Raji (cell line): ENCODE results near the gene MIS12.

ENCODE experiments used
- POLR2A ChIP-seq: IDR thresholded peaks from 2 replicates; pipeline ENCODE4 v1.6.1; 2011; ENCODE audit warnings: low read depth, low read length, control low read depth; ENCODE audit not compliant: insufficient read depth

MIS12 gene

DNA sequence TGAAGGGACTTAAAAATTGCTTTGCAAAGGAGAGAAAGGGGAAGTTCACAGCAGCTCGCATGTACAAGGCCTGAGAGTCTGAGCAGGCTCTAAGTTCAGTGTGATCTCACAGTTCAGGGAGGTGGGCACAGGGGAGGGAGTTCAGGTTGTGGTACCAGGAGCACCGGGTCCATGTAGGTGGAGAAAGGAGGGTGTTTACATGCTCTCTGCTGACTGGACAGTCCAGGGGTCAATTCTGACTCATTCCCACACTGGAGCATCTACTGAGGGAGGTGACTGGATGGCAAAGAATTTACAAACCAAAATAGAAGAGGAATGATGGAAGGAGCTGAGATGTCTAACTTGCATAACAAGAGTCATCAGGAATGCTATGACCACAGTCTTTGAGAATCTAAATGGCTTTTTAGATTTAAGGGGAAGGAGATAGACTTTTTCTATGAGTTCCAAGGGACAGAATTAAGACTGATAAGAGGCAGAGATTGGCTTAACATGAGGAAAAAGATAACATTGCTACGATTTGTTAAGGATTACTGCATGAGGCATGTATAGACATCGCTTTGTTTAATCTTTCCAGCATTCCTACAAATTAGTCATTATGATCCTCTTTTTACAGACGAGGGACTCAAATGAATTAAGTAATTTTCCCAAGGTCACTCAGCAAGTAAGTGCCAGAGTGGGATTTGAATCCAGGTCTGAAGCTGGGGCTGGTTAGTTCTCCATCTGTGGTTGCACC lies 29.9 kb downstream of the MIS12 start:
- TF ChIP-seq POLR2A = no peak

DNA sequence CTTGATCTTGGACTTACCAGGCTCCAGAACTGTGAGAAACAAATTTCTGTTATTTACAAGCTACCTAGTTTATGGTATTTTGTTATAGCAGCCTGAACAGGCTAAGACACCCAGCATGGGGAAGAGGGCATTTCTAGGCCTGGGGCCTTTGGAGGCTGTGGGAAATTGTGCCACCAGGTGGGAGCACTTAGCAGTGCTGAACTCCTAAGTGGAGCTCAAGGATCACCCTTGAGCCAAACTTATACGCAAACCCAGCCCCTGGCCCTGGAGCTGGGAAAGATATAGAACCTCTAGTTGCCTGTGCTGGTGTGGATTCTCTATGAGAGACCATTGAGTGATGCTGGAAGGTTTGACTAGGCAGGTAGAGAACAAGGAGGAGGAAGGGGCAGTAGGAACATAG lies 36.1 kb downstream of the MIS12 start:
- TF ChIP-seq POLR2A = no peak

DNA sequence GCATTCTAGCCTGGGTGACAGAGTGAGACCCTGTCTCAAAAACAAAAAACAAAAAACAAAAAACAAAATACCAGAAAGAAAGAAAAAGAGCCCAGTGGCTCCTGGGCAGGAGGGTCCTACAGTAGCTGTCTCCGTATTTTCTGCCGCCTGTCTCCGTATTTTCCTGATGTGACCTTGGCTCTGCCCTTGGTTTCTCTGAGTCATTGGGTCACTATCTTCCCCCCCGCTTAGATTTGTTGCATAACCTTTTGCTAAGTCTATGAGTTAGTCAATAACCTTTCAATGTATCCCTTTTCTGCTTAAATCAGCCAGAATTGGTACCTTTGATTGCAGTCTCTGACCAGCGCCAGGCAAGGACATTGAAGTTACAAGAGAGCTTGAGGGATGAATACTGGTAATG lies 36.9 kb downstream of the MIS12 start:
- no peak for TF ChIP-seq POLR2A

DNA sequence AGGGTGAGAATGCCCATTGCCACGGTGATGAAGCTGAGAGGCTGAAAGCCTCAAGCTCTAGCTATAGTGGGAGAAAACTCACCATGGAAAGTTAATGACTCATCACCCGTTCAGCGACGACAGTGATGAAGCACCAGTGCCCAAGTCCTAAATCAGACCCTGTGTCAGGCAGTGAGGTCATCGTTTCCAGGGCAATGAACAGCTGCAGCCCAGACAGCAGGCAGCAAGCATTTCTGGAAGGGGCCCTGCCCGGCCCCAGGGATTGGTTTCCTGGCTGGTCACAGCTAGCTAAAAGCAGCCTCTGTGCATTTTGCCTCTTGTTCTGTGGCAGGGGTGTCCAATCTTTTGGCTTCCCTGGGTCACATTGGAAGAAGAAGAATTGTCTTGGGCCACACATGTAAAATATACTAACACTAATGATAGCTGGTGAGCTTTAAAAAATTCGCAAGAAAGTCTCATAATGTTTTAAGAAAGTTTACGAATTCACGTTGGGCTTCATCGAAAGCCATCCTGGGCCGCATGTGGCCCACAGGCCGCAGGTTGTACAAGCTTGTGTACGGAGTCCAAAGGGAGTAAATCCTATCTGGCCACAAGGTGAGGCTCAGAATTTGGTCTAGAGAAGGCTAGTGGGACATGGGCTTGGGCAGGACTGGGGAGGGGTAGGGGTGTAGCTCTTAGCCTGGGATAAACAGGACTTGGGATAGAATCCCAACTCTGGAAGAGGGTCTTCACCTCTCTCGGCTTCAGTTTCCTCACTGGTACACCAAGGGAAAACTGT lies 40.6 kb downstream of the MIS12 start:
- no peak for TF ChIP-seq POLR2A

DNA sequence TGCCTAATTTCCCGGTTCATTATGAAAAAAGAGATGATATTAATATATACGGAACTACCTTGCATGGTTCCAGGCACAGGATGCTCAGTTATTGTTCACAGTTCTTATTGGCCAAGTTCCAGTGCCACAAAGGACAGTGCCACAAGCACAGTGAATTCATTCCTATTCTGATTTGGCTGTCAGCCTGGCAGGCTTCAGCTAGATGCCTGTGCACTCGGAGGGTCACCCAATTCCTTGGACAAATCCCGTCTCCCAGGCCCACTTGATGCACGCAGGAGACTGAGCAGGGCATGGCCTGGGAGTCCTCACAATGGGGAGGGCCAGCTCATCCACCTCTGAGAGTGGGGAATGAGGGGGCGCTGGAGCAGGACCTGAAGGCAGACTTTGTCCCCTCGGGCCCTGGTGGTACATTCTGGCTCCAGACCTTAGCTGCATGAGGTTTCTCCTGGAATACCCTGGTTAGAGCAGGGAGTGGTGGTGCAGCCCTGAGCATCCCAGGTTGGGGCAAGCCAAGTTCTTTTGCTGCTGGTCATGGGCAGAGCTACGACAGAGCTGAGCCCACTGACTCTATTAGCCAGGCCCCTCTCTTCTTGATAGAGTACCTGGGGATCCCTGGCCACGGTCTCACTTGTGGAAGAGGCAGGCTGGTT lies 41.4 kb downstream of the MIS12 start:
- TF ChIP-seq POLR2A = no peak

DNA sequence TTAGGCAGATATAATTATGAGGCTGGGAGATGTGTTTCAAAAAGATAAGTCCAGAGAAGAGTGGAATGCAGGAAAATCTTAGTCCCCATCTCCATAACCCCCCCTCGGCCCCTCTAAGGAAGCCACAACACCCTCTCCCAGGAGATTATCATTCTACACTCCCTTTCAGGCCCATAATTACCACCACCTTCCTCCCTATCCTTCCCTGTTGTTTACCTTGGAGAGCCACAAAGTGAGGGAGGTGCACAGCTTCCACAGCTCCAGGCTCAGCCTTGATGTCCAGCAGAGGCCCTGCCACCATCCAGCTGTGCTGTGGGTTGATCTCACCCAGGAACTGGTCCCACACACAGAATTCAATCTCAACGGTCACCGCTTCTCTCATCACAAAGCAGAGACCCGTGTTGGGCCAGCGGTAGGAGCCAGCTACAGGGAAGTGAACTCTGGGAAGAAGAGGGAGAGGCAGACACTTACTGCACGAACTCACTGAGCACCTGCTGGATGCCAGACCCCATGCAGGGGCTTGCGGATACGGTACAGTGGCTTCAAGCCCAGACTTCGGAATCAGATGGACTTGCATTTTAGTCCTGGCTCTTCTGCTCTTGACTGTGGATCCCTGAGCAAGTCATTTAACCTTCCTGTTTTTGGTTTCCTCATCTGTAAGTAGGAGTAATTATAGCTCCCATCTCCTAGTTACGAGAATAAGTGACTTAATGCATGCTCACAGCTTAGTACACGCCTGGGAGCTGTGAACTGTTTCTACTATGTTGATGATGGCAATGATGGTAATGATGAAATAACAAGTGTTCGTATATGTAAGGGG lies 44.1 kb downstream of the MIS12 start:
- TF ChIP-seq POLR2A = no peak

DNA sequence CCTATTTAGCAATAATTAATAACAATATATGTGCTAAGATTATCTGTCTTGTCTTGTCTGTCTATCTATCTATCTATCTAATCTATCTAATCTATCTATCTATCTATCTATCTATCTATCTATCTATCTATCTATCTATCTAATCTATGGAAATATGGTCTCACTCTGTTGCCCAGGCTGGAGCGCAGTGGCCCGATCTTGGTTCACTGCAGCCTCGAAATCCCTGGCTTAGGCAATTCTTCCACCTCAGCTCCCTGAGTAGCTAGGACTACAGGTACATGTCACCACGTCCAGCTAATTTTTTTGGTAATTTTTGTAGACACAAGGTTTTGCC lies 44.7 kb downstream of the MIS12 start:
- TF ChIP-seq POLR2A = no peak

DNA sequence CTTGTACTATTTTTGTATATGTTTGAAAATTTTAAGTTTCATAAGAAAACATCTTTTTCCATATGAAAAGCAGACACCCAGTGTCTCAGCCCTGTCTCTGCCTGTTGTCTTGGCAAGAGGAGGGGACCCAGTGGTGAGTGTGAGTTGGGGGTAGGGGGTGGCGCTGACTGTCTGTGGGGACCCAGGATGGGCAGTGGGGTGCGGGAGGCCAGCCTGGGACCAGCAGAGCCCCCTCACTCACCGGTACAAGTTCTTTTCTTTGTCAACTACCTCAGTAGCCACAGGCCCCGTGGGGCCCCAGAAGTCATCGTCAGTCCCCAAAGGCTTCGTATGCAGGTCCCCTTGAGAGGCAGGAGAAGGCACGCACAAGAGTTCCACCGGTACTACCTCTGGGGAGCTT lies 46.2 kb downstream of the MIS12 start:
- no peak for TF ChIP-seq POLR2A

DNA sequence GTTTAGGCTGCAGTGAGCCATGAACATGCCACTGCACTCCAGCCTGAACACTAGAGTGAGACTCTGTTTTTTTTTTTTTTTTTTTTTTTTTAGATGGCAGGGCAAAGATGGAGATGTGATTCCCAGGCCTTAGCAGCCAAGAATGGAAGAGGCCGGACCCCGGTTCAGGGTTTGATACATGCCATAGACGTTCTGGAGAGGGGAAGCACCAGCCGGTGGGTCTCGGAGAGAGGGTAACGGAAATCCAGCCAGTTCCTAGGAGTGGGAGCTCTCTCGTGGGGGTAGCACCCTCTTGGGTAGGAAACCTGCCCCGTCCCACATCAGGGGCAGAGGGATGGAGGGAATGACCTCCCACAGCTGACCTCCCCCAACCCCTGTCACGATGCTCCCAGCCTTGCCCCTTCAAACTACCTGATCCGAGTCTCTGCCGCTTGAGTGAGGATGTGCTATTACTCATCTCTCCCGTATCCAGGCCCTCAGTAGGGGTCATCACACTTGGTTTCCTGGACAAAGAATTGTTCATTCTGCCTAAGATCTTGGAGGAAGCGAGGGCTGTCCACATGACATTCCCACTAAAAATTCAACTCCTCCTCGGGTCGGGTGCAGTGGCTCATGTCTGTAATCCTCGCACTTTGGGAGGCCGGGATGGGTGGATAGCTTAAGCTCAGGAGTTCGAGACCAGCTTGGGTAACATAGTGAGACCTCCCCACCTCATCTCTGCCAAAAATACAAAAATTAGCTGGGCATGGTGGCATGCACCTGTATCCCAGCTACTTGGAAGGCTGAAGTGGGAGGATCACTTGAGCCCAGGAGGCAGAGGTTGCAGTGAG lies 47.3 kb downstream of the MIS12 start:
- TF ChIP-seq POLR2A = no peak

DNA sequence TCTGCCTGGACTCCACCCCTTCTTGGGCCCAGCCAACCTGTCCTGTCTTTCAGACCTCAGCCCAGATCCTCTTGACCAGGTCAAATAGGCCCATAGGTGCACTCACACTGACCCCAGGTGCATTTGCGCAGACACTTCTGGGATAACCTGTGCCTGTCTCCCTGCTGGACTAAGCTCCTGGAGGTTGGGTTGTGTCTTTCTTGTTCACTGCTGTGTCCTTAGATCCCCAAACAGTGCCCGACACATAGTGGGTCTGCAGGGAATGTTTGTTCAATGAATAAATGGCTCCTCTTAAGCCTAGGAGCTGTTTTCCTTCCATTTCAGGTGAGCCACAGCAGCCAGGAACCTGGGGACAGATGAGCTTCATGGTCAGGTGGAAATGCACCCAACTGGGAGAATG lies 49.1 kb downstream of the MIS12 start:
- no peak for TF ChIP-seq POLR2A

DNA sequence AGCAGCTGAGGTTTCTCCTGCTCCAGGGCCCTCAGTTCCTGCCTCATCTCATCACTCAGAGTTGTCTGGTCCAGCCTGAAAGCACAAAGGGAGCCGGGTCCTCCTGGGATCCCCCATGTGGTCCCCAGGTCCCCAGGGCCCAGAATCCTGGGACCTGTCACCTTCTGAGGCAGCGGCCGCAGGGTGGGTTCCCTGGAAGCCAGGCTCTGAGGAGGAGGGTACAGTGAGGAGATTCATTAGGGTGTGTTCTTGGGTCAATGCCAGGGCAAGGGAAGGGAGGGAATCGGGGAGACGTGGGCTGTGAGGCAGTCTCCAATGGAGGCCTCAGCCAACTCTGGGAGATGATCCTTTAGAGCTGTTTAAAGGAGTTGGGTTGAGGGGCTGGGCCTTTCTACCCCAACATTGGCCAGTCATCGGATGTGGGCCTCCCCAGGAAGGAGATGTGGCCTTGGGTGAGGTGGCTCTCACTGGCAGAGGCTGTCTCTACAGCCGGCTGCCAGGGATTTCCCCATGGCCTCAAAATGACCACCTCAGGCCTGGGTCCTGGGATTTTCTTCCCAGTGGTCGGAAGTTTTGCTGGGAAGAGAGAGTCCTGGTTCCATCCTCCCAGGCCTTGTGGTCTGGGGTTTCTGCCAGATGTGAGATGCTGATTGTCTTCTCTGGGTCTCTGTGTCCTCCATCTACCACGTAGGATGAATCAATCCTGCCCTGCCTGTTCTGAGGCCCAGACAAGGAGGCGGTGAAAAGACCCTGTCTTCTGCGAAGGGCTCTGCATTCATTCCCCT lies 50.7 kb downstream of the MIS12 start:
- no peak for TF ChIP-seq POLR2A

DNA sequence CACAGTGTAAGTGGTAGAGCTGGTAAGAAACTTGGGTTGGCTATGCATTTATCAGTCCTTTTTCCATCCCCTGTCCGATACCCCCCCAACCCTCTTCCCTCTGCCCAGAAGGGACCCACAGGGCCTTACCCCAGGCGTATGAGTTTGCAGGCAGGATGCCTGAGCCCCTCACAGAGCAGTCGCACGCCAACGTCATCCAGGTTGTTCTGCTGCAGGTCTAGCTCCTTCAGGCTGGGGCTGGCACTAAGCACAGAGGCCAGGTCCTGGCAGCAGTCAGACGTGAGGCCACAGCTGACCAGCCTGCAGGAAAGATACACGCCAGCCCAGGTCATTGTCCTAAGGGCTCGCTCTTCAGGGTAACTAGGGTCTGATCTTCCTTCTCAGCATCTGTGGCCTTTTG lies 52.9 kb downstream of the MIS12 start:
- TF ChIP-seq POLR2A = no peak

DNA sequence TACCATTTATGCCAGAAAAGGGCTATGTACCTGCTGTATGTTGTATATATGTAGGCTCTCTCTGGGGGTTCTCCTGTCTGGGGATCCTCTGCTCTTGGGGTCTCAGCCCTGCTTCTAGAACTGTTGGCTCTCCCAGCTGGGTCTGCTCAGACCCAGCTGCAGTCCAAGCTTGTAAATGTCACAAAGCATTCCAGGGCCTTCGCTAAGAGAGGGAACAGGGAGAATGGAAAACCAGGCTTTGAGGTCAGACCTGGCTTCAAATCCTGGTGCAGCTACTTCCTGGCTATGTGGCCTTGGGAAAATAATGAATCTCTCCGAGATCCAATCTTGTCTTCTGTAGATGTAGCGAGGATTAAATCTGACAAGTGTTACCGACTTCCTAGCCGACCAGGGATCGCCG lies 54.0 kb downstream of the MIS12 start:
- TF ChIP-seq POLR2A = no peak
